ENCODE results near the gene SCCPDH. TPM values are rescaled to one million over a fixed set of nuclear protein-coding genes. Genes with fewer than 3 reads are reported as not detected.

SCCPDH gene
- total RNA-seq, 4 donors from 2014 or later = 0.95 to 8.2 (median 3.8) TPM

- no peak for DNase-seq
- H3K36me3 ChIP-seq = peaks cover 0 to 4% (median 0%) of the 10 kb centered on the region in 3 donors
- TF ChIP-seq POLR2A (IDR thresholded peaks at IDR 0.05) (no peak), CTCF (IDR thresholded peaks at IDR 0.05) (no peak)
- 96 to 97% methylated on average over 4 of the region's 4 CpGs for WGBS, 2 donors
- no peak overlapping the region for H3K27ac ChIP-seq
- peaks cover 0 to 30% (median 0%) of the 10 kb centered on the region in 3 donors for H3K4me1 ChIP-seq
- H3K27me3 ChIP-seq = no peaks in the 10 kb centered on the region
- H3K9me3 ChIP-seq = peaks cover 0 to 5% (median 0%) of the 10 kb centered on the region in 3 donors
- intact Hi-C loops (cut with DNase I) = no loop called here
- no peak overlapping the region for H3K4me3 ChIP-seq
Observed at GRCh38 chr1:246722720-246723119, 1.5 kb upstream of the SCCPDH start.

GRCh38 chr1:246724731-246725095 lies 504 bp downstream of the SCCPDH start:
- peaks cover 0 to 17% (median 0%) of the 10 kb centered on the region in 3 donors for H3K9me3 ChIP-seq
- 0% methylated on average over 13 of the region's 13 CpGs for WGBS, 2 donors
- peak overlapping the region; percentile 60 to 88 (median 82) for H3K27ac ChIP-seq
- intact Hi-C loops (cut with DNase I) = no loop called here
- no peak for DNase-seq
- no peaks in the 10 kb centered on the region for H3K27me3 ChIP-seq
- H3K4me3 ChIP-seq = peak overlapping the region; percentile 53 to 87 (median 65)
- TF ChIP-seq CTCF (IDR thresholded peaks at IDR 0.05) = no peak
- no peak for TF ChIP-seq POLR2A (IDR thresholded peaks at IDR 0.05)
- peaks cover 0 to 24% (median 0%) of the 10 kb centered on the region in 3 donors for H3K36me3 ChIP-seq
- peaks cover 0 to 30% (median 0%) of the 10 kb centered on the region in 3 donors for H3K4me1 ChIP-seq

GRCh38 chr1:246725191-246725590 lies 982 bp downstream of the SCCPDH start:
- Histone ChIP-seq H3K4me1 (peaks cover 0 to 30% (median 0%) of the 10 kb centered on the region in 3 donors), H3K27ac (peak overlapping the region in 3 of 4 donors; percentile 80 to 88 (median 85)), H3K36me3 (peaks cover 0 to 28% (median 0%) of the 10 kb centered on the region in 3 donors), H3K27me3 (no peaks in the 10 kb centered on the region), H3K9me3 (peaks cover 0 to 16% (median 0%) of the 10 kb centered on the region in 3 donors), H3K4me3 (peak overlapping the region in 3 of 4 donors; percentile 53 to 87 (median 76))
- no peak for DNase-seq
- TF ChIP-seq CTCF (IDR thresholded peaks at IDR 0.05) (no peak), POLR2A (IDR thresholded peaks at IDR 0.05) (no peak)
- intact Hi-C loops (cut with DNase I) = no loop called here
- WGBS, 2 donors = 33 to 34% methylated on average over 9 of the region's 9 CpGs

- peaks cover 0 to 39% (median 3%) of the 10 kb centered on the region in 3 donors for H3K36me3 ChIP-seq
- H3K27me3 ChIP-seq = no peaks in the 10 kb centered on the region
- no peak overlapping the region for H3K27ac ChIP-seq
- WGBS, 2 donors = 78 to 84% methylated on average over 4 of the region's 4 CpGs
- TF ChIP-seq POLR2A (IDR thresholded peaks at IDR 0.05) = no peak
- TF ChIP-seq CTCF (IDR thresholded peaks at IDR 0.05) = no peak
- peaks cover 0 to 12% (median 0%) of the 10 kb centered on the region in 3 donors for H3K9me3 ChIP-seq
- no peak for DNase-seq
- H3K4me1 ChIP-seq = peaks cover 0 to 30% (median 0%) of the 10 kb centered on the region in 3 donors
- intact Hi-C loops (cut with DNase I) = no loop called here
- no peak overlapping the region for H3K4me3 ChIP-seq
Observed at GRCh38 chr1:246726255-246726679, 2.1 kb downstream of the SCCPDH start.

- no peak for DNase-seq
- peaks cover 0 to 30% (median 0%) of the 10 kb centered on the region in 3 donors for H3K4me1 ChIP-seq
- TF ChIP-seq POLR2A (IDR thresholded peaks at IDR 0.05) = no peak
- TF ChIP-seq CTCF (IDR thresholded peaks at IDR 0.05) = no peak
- WGBS, 2 donors = 75 to 86% methylated on average over 4 of the region's 4 CpGs
- no peak overlapping the region for H3K4me3 ChIP-seq
- H3K36me3 ChIP-seq = peaks cover 0 to 45% (median 3%) of the 10 kb centered on the region in 3 donors
- H3K27me3 ChIP-seq = no peaks in the 10 kb centered on the region
- H3K27ac ChIP-seq = no peak overlapping the region
- peaks cover 0 to 12% (median 0%) of the 10 kb centered on the region in 3 donors for H3K9me3 ChIP-seq
- intact Hi-C loops (cut with DNase I) = no loop called here
Observed at GRCh38 chr1:246726881-246727280, 2.7 kb downstream of the SCCPDH start.
